ENCODE data around the gene FBLN1.

Gene FBLN1

DNA sequence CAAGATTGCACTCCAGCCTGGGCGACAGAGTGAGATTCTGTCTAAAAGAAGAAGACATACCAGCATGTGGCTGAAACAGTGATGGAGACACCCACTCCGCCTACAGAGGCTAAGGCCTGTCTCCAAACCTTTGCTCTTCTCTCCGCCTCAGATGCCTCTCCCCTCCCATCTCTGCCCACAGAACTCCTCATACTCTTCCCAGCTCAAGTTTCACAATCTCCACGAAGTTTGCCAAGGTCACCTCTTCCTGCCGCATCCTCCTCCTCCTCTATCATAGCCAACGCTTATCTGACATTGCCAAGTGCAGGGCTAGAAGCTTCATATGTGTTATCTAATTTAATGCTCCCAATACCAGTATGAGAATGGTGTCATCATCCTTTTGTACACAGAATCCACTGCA is 25.9 kb upstream of the FBLN1 start:
- Histone ChIP-seq H3K27ac (ENCODE audit: low read depth, low read length, poor library complexity, severe bottlenecking) (no peak overlapping the region), H3K27me3 (ENCODE audit: insufficient read depth, low read length) (peaks cover 5% of the 10 kb centered on the region; the same call in 1 of the 2 replicates)

DNA sequence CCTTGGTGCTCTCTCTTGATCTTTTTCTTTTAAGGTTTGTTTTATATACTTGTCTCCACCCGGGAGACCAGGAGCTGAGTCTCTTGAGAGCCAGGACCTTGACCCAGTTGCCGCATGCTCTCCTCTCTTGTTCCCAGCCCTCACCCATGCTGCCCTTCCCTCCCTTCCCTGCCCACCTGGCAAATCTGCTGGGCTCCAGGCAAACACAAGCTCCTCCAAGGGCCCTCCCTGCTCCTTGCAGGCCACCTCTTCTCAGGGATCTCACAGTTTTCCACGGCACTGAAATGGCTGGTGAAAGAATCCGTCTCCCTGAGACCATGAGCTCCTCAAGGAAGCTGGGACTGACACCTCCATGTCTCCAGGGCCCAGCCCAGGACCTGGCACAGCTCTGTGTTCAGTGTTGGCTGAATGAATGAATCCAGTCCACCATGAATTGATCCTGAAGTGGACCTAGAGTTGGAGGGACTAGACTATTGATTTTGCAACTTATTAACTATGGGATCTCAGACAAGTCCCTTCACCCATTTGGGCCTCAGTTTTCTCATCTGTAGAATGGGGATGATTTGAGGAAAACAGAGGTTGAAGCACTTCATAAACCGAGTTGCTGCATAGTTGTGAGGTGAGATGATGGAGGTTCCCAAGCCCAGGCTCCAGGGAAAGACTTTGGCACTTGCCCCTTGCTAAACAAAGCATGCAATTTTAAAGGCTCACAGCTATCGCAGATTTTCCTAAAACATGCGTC is 25.1 kb upstream of the FBLN1 start:
- H2AFZ ChIP-seq (ENCODE audit: low read length), result no peak overlapping the region
- no peak overlapping the region for H3K9ac ChIP-seq (ENCODE audit: low read length)
- no peaks in the 10 kb centered on the region for H3K9me2 ChIP-seq (ENCODE audit: low read depth, low read length)
- no peak overlapping the region for H3K4me3 ChIP-seq (ENCODE audit: low read depth, low read length, poor library complexity, severe bottlenecking)
- TF ChIP-seq, protein P1, sequence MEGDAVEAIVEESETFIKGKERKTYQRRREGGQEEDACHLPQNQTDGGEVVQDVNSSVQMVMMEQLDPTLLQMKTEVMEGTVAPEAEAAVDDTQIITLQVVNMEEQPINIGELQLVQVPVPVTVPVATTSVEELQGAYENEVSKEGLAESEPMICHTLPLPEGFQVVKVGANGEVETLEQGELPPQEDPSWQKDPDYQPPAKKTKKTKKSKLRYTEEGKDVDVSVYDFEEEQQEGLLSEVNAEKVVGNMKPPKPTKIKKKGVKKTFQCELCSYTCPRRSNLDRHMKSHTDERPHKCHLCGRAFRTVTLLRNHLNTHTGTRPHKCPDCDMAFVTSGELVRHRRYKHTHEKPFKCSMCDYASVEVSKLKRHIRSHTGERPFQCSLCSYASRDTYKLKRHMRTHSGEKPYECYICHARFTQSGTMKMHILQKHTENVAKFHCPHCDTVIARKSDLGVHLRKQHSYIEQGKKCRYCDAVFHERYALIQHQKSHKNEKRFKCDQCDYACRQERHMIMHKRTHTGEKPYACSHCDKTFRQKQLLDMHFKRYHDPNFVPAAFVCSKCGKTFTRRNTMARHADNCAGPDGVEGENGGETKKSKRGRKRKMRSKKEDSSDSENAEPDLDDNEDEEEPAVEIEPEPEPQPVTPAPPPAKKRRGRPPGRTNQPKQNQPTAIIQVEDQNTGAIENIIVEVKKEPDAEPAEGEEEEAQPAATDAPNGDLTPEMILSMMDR (IDR thresholded peaks at IDR 0.05; ENCODE audit: low read length), result no peak
- TF ChIP-seq EZH2 (IDR thresholded peaks at IDR 0.05; ENCODE audit: borderline replicate concordance, low read length), result no peak
- no peaks in the 10 kb centered on the region for H3K79me2 ChIP-seq (ENCODE audit: insufficient read depth, low read length)
- no peaks in the 10 kb centered on the region for H3F3A ChIP-seq (ENCODE audit: insufficient read depth, low read length)
- no peaks in the 10 kb centered on the region for H3K36me3 ChIP-seq (ENCODE audit: insufficient read depth, low read length)
- no peaks in the 10 kb centered on the region for H4K20me1 ChIP-seq (ENCODE audit: insufficient read depth, low read length)
- no peaks in the 10 kb centered on the region for H3K9me3 ChIP-seq (ENCODE audit: low read length)
- H3K27me3 ChIP-seq (ENCODE audit: insufficient read depth, low read length), result peaks cover 5% of the 10 kb centered on the region; the same call in 1 of the 2 replicates
- no peak overlapping the region for H3K4me2 ChIP-seq (ENCODE audit: low read length)
- H3K27ac ChIP-seq (ENCODE audit: low read depth, low read length, poor library complexity, severe bottlenecking), result no peak overlapping the region
- no peaks in the 10 kb centered on the region for H3K4me1 ChIP-seq (ENCODE audit: insufficient read depth, low read length, severe bottlenecking)

More for the DNA sequence above, 25.9 kb upstream of the FBLN1 start:
- no peaks in the 10 kb centered on the region for H3K9me2 ChIP-seq (ENCODE audit: low read depth, low read length)
- no peaks in the 10 kb centered on the region for H3F3A ChIP-seq (ENCODE audit: insufficient read depth, low read length)
- H2AFZ ChIP-seq (ENCODE audit: low read length), result no peak overlapping the region
- no peak overlapping the region for H3K4me3 ChIP-seq (ENCODE audit: low read depth, low read length, poor library complexity, severe bottlenecking)
- H3K9me3 ChIP-seq (ENCODE audit: low read length), result no peaks in the 10 kb centered on the region
- H4K20me1 ChIP-seq (ENCODE audit: insufficient read depth, low read length), result no peaks in the 10 kb centered on the region
- H3K79me2 ChIP-seq (ENCODE audit: insufficient read depth, low read length), result no peaks in the 10 kb centered on the region
- H3K9ac ChIP-seq (ENCODE audit: low read length), result no peak overlapping the region
- TF ChIP-seq, protein P1 (IDR thresholded peaks at IDR 0.05; ENCODE audit: low read length), result no peak
- TF ChIP-seq EZH2 (IDR thresholded peaks at IDR 0.05; ENCODE audit: borderline replicate concordance, low read length), result no peak
- H3K36me3 ChIP-seq (ENCODE audit: insufficient read depth, low read length), result no peaks in the 10 kb centered on the region
- no peaks in the 10 kb centered on the region for H3K4me1 ChIP-seq (ENCODE audit: insufficient read depth, low read length, severe bottlenecking)
- no peak overlapping the region for H3K4me2 ChIP-seq (ENCODE audit: low read length)

DNA sequence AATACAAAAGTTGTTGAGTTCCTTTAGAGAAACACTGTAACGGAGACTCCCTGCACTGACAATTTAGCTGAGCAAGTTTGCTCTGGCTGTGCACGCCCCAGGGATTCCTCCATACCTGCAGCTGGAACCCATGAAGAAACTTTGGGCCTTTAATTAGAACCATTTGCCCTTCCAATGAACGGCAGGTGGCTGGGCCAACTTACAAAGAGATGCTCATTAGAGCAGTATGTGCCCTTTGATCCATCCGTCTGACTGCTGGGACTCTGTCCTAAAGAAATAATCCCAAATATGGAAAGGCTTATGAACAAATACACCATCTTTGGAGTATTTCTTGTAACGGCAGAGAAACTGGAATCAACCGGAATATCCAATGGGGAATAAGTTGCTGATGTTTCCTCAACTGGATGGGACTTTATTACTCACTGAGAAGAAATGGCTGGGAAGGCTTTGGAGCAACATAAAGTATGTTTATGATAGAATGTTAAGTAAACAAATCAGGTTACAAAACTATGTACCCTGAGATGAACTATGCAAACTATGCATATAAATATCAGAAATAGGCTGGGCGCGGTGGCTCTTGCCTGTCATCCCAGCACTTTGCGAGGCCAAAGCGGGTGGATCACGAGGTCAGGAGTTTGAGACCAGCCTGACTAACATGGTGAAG is 24.4 kb upstream of the FBLN1 start:
- no peak overlapping the region for H3K9ac ChIP-seq (ENCODE audit: low read length)
- H3F3A ChIP-seq (ENCODE audit: insufficient read depth, low read length), result no peaks in the 10 kb centered on the region
- H3K4me2 ChIP-seq (ENCODE audit: low read length), result no peak overlapping the region
- no peaks in the 10 kb centered on the region for H3K36me3 ChIP-seq (ENCODE audit: insufficient read depth, low read length)
- no peaks in the 10 kb centered on the region for H3K9me3 ChIP-seq (ENCODE audit: low read length)
- TF ChIP-seq EZH2 (IDR thresholded peaks at IDR 0.05; ENCODE audit: borderline replicate concordance, low read length), result no peak
- TF ChIP-seq, protein P1 (IDR thresholded peaks at IDR 0.05; ENCODE audit: low read length), result no peak
- no peak overlapping the region for H3K4me3 ChIP-seq (ENCODE audit: low read depth, low read length, poor library complexity, severe bottlenecking)
- no peaks in the 10 kb centered on the region for H3K4me1 ChIP-seq (ENCODE audit: insufficient read depth, low read length, severe bottlenecking)
- no peak overlapping the region for H3K27ac ChIP-seq (ENCODE audit: low read depth, low read length, poor library complexity, severe bottlenecking)
- H2AFZ ChIP-seq (ENCODE audit: low read length), result no peak overlapping the region
- peaks cover 5% of the 10 kb centered on the region; the same call in 1 of the 2 replicates for H3K27me3 ChIP-seq (ENCODE audit: insufficient read depth, low read length)
- H4K20me1 ChIP-seq (ENCODE audit: insufficient read depth, low read length), result no peaks in the 10 kb centered on the region
- H3K9me2 ChIP-seq (ENCODE audit: low read depth, low read length), result no peaks in the 10 kb centered on the region
- no peaks in the 10 kb centered on the region for H3K79me2 ChIP-seq (ENCODE audit: insufficient read depth, low read length)

Measured in OCI-LY1 (cell line).